NT2/D1 (cell line): ENCODE results near the gene GAP43.

Experiments used
- DNase-seq: peaks from one replicate; pipeline ENCODE4 v3.0.0-alpha.2; 2011; ENCODE audit warnings: low read depth, low spot score
- H3K27me3 ChIP-seq: 2 replicates; pipeline ENCODE4 v1.6.0; 2011; ENCODE audit warnings: mild to moderate bottlenecking; ENCODE audit not compliant: insufficient read length, insufficient read depth
- H3K36me3 ChIP-seq: 2 replicates; pipeline ENCODE4 v1.6.1; 2011; ENCODE audit warnings: mild to moderate bottlenecking, low read length, mixed read lengths; ENCODE audit not compliant: insufficient read depth, insufficient read length
- H3K4me1 ChIP-seq: 2 replicates; pipeline ENCODE4 v1.5.1; 2011; ENCODE audit not compliant: insufficient read depth, insufficient read length
- H3K4me3 ChIP-seq: 2 replicates; pipeline ENCODE4 v1.5.1; 2011; ENCODE audit warnings: low read depth; ENCODE audit not compliant: insufficient read length
- H3K9ac ChIP-seq: 2 replicates; pipeline ENCODE4 v1.6.0; 2011; ENCODE audit warnings: low read depth; ENCODE audit not compliant: insufficient read length
- H3K9me3 ChIP-seq: 2 replicates; pipeline ENCODE4 v1.5.1; 2011; ENCODE audit warnings: mild to moderate bottlenecking, low read length; ENCODE audit not compliant: insufficient read depth
- SUZ12 ChIP-seq: IDR thresholded peaks from 2 replicates; pipeline ENCODE4 v1.6.1; 2011; ENCODE audit not compliant: insufficient read length, insufficient read depth; ENCODE audit errors: extremely low read depth
- YY1 ChIP-seq: IDR thresholded peaks from 2 replicates; pipeline ENCODE4 v1.6.1; 2011; ENCODE audit not compliant: insufficient read length, insufficient read depth
- ZNF274 ChIP-seq: IDR thresholded peaks from 2 replicates; pipeline ENCODE4 v1.6.1; 2011; ENCODE audit warnings: mild to moderate bottlenecking, low read depth, low read length

GAP43 gene, protein sequence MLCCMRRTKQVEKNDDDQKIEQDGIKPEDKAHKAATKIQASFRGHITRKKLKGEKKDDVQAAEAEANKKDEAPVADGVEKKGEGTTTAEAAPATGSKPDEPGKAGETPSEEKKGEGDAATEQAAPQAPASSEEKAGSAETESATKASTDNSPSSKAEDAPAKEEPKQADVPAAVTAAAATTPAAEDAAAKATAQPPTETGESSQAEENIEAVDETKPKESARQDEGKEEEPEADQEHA

DNA sequence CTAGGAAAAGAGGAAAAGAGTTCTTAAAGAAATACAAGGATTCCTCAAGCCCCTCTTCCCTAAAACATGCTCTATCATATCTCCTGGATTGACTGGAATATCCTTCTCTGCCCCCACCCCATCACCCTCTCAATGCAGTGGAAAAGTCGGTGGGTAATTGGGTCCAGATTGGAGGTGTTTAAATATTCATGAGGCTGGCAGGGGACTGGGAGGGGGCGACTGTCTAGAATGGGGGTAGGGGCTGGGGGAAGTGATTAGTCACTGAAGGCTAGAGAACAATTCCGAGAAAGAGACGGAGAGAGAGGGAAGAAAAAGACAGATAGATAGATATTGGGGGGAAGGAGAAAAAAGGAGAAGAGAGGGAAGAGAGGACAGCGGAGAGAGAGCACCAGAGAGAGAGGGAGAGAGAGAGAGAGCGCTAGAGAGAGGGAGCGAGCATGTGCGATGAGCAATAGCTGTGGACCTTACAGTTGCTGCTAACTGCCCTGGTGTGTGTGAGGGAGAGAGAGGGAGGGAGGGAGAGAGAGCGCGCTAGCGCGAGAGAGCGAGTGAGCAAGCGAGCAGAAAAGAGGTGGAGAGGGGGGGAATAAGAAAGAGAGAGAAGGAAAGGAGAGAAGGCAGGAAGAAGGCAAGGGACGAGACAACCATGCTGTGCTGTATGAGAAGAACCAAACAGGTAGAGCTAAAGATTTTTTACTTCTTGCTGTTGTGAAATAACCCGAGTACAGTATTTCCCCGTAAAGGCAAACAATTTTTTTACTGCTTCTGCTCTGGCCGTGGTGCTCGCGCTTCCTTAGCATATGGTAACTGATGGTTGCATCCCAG, at the start of gene GAP43:
Gene GAP43 (plus strand): TSS at position 467 of the 825 bp plus-strand sequence. CDS start 180 bp downstream, at position 647.
- Histone ChIP-seq H3K4me3 (peak within 1 kb of the TSS; percentile 54), H3K9ac (peak within 1 kb of the TSS; percentile 46), H3K4me1 (peaks cover 3% of the 10 kb centered on the region), H3K36me3 (no peaks in the 10 kb centered on the region), H3K9me3 (no peaks in the 10 kb centered on the region), H3K27me3 (peaks cover 3% of the 10 kb centered on the region)
- TF ChIP-seq SUZ12 (no peak), ZNF274 (no peak), YY1 (no peak)
- DNase-seq: peak; percentile 63

DNA sequence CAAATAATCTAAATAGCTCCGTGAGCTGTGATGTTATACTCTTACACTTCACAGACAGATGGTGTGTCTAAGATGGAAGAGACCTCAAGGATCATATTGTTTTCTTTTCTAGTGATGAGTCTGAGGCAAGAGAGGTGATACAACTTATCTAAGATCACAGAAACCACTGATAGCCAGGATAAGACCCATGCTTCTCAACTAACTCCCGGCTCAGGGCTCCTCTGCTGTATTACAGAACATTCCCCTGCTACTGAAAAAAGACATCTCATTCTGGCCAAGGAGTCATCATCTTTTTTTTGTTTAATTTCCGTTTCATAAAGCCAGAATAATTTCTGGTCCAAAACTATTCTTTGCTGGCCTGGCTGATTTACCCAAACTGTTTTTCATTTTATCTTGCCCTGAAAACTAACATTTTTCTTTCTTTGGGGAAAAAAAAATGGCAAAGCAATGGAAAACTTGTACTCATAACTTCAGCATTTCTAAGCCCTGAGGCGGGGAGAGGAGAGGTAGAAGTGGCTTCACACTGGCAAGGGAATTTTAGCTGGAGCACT, 46.9 kb upstream of the GAP43 start:
- H3K27me3 ChIP-seq: no peaks in the 10 kb centered on the region
- TF ChIP-seq YY1: no peak
- no peak for TF ChIP-seq ZNF274
- no peak for TF ChIP-seq SUZ12
- no peak overlapping the region for H3K4me3 ChIP-seq
- H3K4me1 ChIP-seq: no peaks in the 10 kb centered on the region
- H3K9me3 ChIP-seq: no peaks in the 10 kb centered on the region
- H3K36me3 ChIP-seq: no peaks in the 10 kb centered on the region
- no peak overlapping the region for H3K9ac ChIP-seq
- DNase-seq: no peak

DNA sequence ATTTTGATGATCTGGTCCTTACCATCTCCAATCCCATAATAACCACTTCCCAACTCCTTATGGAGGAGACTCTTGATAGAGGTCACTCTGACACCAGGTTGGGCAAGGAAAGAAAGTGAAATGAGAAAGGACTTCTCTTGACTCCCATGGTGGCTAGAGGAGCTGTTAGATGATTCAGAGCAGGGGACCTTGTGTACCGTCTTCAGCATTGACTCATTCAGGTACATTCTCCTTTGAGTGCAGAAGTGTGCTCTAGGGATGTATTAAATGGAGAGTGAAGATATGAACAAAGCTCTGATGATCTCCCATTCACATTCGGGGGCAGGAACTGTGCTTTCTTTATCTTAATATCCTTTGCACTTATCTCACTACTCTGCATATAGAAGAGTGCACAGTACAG, 46.3 kb upstream of the GAP43 start:
- Histone ChIP-seq H3K4me3 (no peak overlapping the region), H3K9me3 (no peaks in the 10 kb centered on the region), H3K4me1 (no peaks in the 10 kb centered on the region), H3K36me3 (no peaks in the 10 kb centered on the region), H3K27me3 (no peaks in the 10 kb centered on the region), H3K9ac (no peak overlapping the region)
- DNase-seq: no peak
- TF ChIP-seq ZNF274 (no peak), SUZ12 (no peak), YY1 (no peak)

DNA sequence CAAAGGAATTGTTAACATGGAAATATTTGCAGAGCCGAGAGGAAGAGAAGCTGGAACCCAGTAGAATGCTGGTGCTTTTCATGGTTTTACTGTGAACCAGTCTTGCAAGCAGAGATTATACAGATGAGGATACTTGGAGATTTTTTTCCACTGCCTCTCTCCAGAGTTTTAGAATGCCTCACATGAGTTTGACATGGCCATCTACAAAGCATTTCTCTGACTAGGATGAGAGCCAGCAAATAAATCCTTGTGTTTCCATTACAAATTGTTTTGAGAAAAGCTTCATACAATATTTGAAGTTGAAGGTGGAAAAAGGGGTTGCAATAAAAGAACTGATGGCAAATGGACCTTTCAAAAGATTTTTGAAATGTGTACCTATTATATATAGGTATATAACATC, 45.0 kb upstream of the GAP43 start:
- Histone ChIP-seq H3K9me3 (no peaks in the 10 kb centered on the region), H3K9ac (no peak overlapping the region), H3K27me3 (no peaks in the 10 kb centered on the region), H3K4me3 (no peak overlapping the region), H3K36me3 (no peaks in the 10 kb centered on the region), H3K4me1 (no peaks in the 10 kb centered on the region)
- TF ChIP-seq ZNF274 (no peak), YY1 (no peak), SUZ12 (no peak)
- no peak for DNase-seq

DNA sequence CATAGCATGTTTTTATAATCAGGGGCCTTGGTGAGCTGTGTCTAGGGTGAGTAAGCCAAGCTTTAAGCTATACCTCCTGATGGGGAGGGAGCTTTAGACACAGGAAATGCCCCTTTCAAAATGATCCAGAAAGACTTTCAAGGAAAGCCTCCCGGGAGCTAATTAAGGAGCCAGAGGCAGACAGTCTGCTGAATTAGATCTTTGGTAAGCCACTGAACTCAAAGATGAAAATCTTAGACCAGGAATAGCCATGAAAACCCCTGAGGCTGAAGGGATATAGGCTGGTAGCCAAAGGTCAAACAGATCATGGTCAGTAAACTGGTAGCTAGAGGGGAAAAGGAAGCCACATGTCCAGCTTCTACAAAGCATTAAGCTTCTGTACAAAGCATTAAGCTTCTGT, 42.7 kb upstream of the GAP43 start:
- no peak for DNase-seq
- no peak for TF ChIP-seq YY1
- no peak for TF ChIP-seq SUZ12
- TF ChIP-seq ZNF274: no peak
- Histone ChIP-seq H3K4me1 (no peaks in the 10 kb centered on the region), H3K27me3 (no peaks in the 10 kb centered on the region), H3K4me3 (no peak overlapping the region), H3K9ac (no peak overlapping the region), H3K9me3 (no peaks in the 10 kb centered on the region), H3K36me3 (no peaks in the 10 kb centered on the region)

DNA sequence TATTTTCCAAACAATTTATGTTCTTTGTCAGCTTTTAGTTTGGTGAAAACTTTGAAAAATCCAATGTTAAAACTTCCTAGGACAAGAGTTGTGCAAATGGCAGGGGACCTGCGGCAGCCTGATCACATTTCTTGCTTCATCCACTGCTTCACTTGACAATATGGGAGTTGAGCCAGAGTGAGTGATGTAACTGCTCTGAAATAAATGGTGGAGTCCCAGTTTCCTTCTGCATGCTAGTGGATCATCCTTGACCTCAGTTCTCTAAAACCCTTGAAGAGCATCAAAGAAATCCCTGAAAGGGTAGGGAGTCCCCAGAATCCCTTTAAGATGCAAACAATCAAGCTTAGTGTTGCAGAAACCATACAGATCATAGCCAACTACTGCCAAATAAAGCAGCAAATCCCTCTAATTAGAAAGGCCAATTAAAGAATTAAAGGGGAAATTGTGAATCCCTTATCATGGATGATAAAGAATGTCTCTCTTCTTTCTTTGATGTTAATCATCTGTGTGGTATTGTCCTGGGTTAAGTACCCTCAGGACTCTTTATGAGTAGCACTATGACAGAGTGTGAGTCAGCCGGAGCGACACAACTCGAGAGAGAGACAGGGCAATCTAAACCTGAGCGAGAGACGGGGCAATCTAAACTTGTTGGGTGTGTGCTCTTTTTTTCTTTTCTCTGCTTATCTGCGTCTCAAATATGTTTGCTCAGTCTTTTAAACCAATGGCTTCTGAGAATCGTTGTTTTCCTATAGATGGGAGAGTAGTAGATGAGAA, 41.8 kb upstream of the GAP43 start:
- Histone ChIP-seq H3K4me1 (no peaks in the 10 kb centered on the region), H3K9me3 (no peaks in the 10 kb centered on the region), H3K27me3 (no peaks in the 10 kb centered on the region), H3K4me3 (no peak overlapping the region), H3K36me3 (no peaks in the 10 kb centered on the region), H3K9ac (no peak overlapping the region)
- TF ChIP-seq SUZ12 (no peak), ZNF274 (no peak), YY1 (no peak)
- peak; percentile 22 for DNase-seq
